Esophagus (tissue), 2 donors: ENCODE data around the gene MRGPRF. TPM values are rescaled to one million over a fixed set of nuclear protein-coding genes. Genes with fewer than 3 reads are reported as not detected.

Experiments
- H3K27ac ChIP-seq, 2 donors: one replicate each; pipeline ENCODE4 v1.5.1; 2013; ENCODE audit warnings: low read depth in 2 of 2, mild to moderate bottlenecking in 2 of 2, inconsistent platforms in 1 of 2, low read length in 1 of 2, moderate library complexity in 1 of 2
- H3K27me3 ChIP-seq, 2 donors: one replicate each; pipeline ENCODE4 v1.6.1; 2013; ENCODE audit warnings: low read length in 2 of 2, control low read depth in 1 of 2, mild to moderate bottlenecking in 1 of 2; ENCODE audit not compliant: insufficient read depth in 2 of 2, control insufficient read depth in 1 of 2
- H3K36me3 ChIP-seq, 2 donors: one replicate each; pipeline ENCODE4 v1.6.1; 2013; ENCODE audit warnings: low read length in 1 of 2; ENCODE audit not compliant: control insufficient read depth in 2 of 2, insufficient read depth in 2 of 2
- H3K4me1 ChIP-seq, 2 donors: one replicate each; pipeline ENCODE4 v1.6.1; 2013; ENCODE audit warnings: low read length in 1 of 2; ENCODE audit not compliant: control insufficient read depth in 2 of 2, insufficient read depth in 2 of 2
- H3K4me3 ChIP-seq, 2 donors: one replicate each; pipeline ENCODE4 v1.5.1; 2013; ENCODE audit warnings: low read length in 2 of 2, mild to moderate bottlenecking in 2 of 2, low read depth in 1 of 2, moderate library complexity in 1 of 2
- H3K9me3 ChIP-seq, 2 donors: one replicate each; pipeline ENCODE4 v1.6.1; 2013; ENCODE audit warnings: mild to moderate bottlenecking in 2 of 2, low read depth in 1 of 2, low read length in 1 of 2, moderate library complexity in 1 of 2; ENCODE audit not compliant: control insufficient read depth in 2 of 2, insufficient read depth in 1 of 2
- WGBS, 2 donors: extraction: QIAGEN DNeasy Blood & Tissue Kit; methylation state at CpG; one replicate each; pipeline ENCODE4 v1.1.7; 2013; 5-methylcytosine and 5-hydroxymethylcytosine counted together
- polyA plus RNA-seq, 2 donors: library from polyadenylated mRNA; stranded (reverse); fragments of 200-250 nt; gene quantifications; one replicate each; pipeline ENCODE4 v1.2.3, GENCODE V29; 2013
- donor health status: healthy with polysubstance abuse.
- donor health status: Bipolar disorder and iron deficiency.

Gene MRGPRF
- polyA plus RNA-seq, 2 donors: 5.3 to 14.7 TPM

GRCh38 chr11:69027704-69028372, 14.8 kb upstream of the MRGPRF start:
- Histone ChIP-seq H3K27ac (no peak overlapping the region), H3K27me3 (no peaks in the 10 kb centered on the region), H3K4me3 (no peak overlapping the region), H3K36me3 (no peaks in the 10 kb centered on the region), H3K4me1 (no peaks in the 10 kb centered on the region), H3K9me3 (no peaks in the 10 kb centered on the region)
- 72 to 74% methylated on average over 9 of the region's 9 CpGs for WGBS, 2 donors

DNA sequence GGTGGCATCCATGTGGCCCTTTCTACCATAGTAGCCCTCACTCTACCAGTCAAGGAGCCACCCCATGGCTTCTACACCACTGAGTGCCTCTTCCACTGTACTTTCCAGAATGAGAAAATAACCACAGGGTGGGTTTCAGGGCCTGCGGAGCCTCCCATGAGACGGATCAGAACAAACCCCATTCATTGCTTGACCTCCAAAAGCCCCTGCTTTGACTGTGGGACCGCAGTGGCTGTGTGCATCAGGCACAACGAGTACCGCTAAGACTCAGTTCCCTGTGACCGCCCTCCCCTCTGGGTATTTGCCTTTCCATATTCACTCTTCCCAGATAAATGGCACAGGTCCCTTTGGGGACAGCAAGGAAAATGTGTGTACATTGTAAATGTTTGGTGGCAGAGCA, 11.5 kb upstream of the MRGPRF start:
- Histone ChIP-seq H3K36me3 (no peaks in the 10 kb centered on the region), H3K4me3 (no peak overlapping the region), H3K9me3 (no peaks in the 10 kb centered on the region), H3K27ac (no peak overlapping the region), H3K27me3 (no peaks in the 10 kb centered on the region), H3K4me1 (no peaks in the 10 kb centered on the region)
- WGBS, 2 donors: 84 to 86% methylated on average over 6 of the region's 6 CpGs

- WGBS, 2 donors: 73 to 74% methylated on average over 10 of the region's 10 CpGs
- Histone ChIP-seq H3K4me3 (no peak overlapping the region), H3K27ac (no peak overlapping the region), H3K9me3 (no peaks in the 10 kb centered on the region), H3K4me1 (no peaks in the 10 kb centered on the region), H3K27me3 (no peaks in the 10 kb centered on the region), H3K36me3 (no peaks in the 10 kb centered on the region)
These were observed 9.2 kb upstream of the MRGPRF start for GRCh38 chr11:69022260-69022659.

DNA sequence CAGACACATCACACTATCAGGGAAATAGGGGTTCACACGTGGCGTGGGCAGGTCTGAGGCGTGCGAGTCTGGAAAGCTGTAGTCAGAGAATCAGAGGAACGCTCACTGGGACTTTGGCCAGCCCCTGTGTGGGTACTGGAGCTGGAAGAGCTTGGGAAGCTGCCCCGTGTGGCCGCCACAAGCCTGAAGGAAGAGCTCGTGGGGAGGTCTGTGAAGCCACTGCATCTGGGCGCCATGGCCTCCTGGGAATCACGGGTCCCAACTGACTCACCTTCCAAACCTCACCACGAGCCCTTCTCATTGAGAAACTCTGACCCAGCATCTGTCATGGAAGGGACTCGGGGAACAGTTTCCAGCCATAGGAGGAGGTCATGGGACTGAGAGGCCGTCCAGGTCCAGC, 5.9 kb upstream of the MRGPRF start:
- H3K36me3 ChIP-seq: no peaks in the 10 kb centered on the region
- peaks cover 0 to 2% of the 10 kb centered on the region in 2 donors for H3K9me3 ChIP-seq
- 66 to 67% methylated on average over 13 of the region's 13 CpGs for WGBS, 2 donors
- no peak overlapping the region for H3K4me3 ChIP-seq
- peak overlapping the region in 1 of 2 donors; percentile 57 for H3K27ac ChIP-seq
- H3K27me3 ChIP-seq: no peaks in the 10 kb centered on the region
- H3K4me1 ChIP-seq: peaks cover 0 to 4% of the 10 kb centered on the region in 2 donors

- Histone ChIP-seq H3K27me3 (no peaks in the 10 kb centered on the region), H3K4me3 (no peak overlapping the region), H3K36me3 (no peaks in the 10 kb centered on the region), H3K9me3 (peaks cover 0 to 2% of the 10 kb centered on the region in 2 donors), H3K27ac (no peak overlapping the region), H3K4me1 (peaks cover 0 to 4% of the 10 kb centered on the region in 2 donors)
- WGBS, 2 donors: 87 to 88% methylated on average over 10 of the region's 10 CpGs
These were observed 4.9 kb upstream of the MRGPRF start for GRCh38 chr11:69017951-69018350.

DNA sequence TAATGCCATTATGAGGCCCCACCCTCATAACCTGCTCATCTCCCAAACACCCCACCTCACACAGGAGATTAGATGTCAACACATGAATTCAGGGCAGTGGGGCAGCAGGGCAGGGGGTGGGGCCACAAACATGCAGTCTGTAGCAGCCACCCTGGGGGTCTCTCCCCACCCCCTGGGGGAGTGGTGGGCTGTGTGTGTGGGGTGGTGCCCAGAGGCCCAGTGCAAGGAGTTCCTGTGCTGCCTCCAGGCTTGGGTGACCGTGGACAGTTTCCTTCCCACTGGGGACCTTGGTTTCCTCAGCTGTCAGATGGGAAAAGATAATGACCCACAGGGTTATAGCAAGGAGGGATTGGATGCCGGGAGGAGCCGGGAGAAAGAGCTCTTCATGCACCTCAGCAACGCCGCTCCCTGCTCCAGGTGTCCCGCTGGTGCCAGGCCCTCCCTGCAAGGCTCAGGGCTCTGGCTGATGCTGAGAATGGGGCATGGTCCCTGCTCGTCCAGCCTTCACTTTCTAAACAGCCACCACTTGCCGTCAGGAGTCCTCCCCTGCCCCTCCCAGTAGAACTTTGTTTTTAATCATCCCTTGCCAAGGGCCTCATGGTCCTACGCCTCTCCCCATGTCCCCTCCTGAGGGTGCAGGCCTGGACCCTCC, 2.0 kb upstream of the MRGPRF start:
- Histone ChIP-seq H3K27me3 (no peaks in the 10 kb centered on the region), H3K27ac (peak overlapping the region; percentile 80 to 84), H3K4me1 (peaks cover 4 to 11% of the 10 kb centered on the region in 2 donors), H3K4me3 (no peak overlapping the region), H3K9me3 (peaks cover 0 to 2% of the 10 kb centered on the region in 2 donors), H3K36me3 (no peaks in the 10 kb centered on the region)
- WGBS, 2 donors: 68 to 71% methylated on average over 9 of the region's 9 CpGs

- Histone ChIP-seq H3K27ac (peak overlapping the region; percentile 80 to 84), H3K36me3 (no peaks in the 10 kb centered on the region), H3K4me1 (peaks cover 8 to 18% of the 10 kb centered on the region in 2 donors), H3K4me3 (peak overlapping the region in 1 of 2 donors; percentile 13), H3K27me3 (no peaks in the 10 kb centered on the region), H3K9me3 (peaks cover 0 to 2% of the 10 kb centered on the region in 2 donors)
- WGBS, 2 donors: 47 to 52% methylated on average over 28 of the region's 28 CpGs
These were observed 1.2 kb upstream of the MRGPRF start for GRCh38 chr11:69014084-69014851.

DNA sequence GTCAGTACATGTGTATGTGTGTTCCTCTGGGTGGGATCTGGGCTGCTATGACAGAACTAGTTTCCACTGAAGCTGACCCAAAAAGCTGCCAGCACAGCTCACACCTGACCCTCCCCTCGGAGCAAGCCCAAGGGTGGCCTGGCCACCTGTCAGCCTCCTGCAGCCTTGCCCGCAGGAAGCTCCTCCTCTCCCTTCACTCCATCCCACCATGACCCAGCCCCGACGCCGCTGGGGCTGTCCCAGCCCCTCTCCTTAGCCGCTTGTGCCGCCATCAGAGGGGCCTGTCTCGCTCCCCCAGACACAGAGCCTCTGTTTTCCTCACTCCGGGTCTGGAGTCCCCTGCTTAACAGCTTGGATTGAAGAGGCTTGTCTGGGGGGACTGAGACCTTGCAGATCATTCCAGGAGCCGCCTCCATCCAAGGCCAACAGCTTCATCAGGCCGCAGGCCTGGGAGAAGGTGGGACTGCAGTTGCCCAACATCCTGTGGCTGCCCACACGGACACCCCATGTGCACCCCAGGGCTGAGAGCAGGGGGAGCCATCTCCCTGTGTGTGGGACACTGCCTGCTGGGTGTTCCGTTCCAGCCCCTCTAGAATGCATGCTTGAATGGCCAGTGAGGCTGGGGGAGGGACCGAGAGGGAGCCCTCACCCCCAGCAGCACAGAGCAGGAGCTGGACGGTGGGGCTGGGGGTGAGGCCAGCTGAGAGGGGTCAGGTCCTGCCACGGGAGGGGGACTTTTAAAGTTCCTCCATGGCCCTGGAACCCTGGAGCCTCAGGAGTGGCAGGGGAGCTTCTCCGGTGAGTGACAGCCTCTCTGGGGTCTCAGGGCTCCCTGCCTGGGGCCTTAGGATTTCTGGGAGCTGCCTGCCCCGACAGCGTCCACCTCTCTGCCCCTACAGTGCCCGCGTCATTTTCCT, 696 bp downstream of the MRGPRF start:
- 48 to 49% methylated on average over 21 of the region's 21 CpGs for WGBS, 2 donors
- Histone ChIP-seq H3K36me3 (no peaks in the 10 kb centered on the region), H3K4me3 (peak overlapping the region; percentile 45 to 55), H3K9me3 (peaks cover 0 to 2% of the 10 kb centered on the region in 2 donors), H3K27me3 (no peaks in the 10 kb centered on the region), H3K27ac (peak overlapping the region; percentile 84 to 88), H3K4me1 (peaks cover 8 to 25% of the 10 kb centered on the region in 2 donors)

GRCh38 chr11:69011624-69012091, 1.4 kb downstream of the MRGPRF start:
- Histone ChIP-seq H3K9me3 (peaks cover 0 to 2% of the 10 kb centered on the region in 2 donors), H3K27ac (peak overlapping the region; percentile 84 to 88), H3K4me3 (peak overlapping the region; percentile 45 to 55), H3K36me3 (no peaks in the 10 kb centered on the region), H3K4me1 (peaks cover 8 to 25% of the 10 kb centered on the region in 2 donors), H3K27me3 (no peaks in the 10 kb centered on the region)
- 58 to 68% methylated on average over 9 of the region's 9 CpGs for whole genome bisulfite sequencing, 2 donors
